HEK293 (cell line): ENCODE measurements around the gene DCAF8L1.
"Not testable (repeated sequence)": the region's sequence is repeated elsewhere in the genome, so short reads cannot be mapped to it uniquely, and the experiment has no call there.

Source experiments
- SP2 ChIP-seq: fragments of 450-650 bp; formaldehyde crosslinking; IDR thresholded peaks from 2 replicates; pipeline ENCODE4 v1.5.1; 2016; ENCODE audit warnings: missing biosample characterization, missing genetic modification characterization
- TCF7L2 ChIP-seq: IDR thresholded peaks from 2 replicates; pipeline ENCODE4 v1.6.1; 2011; ENCODE audit warnings: low read depth, mild to moderate bottlenecking, inconsistent platforms, low read length, moderate library complexity, borderline replicate concordance
- ZNF2 ChIP-seq: fragments of 450-650 bp; formaldehyde crosslinking; IDR thresholded peaks from 2 replicates; pipeline ENCODE4 v1.5.1; 2016; ENCODE audit warnings: missing biosample characterization, missing genetic modification characterization
- ZNF521 ChIP-seq: fragments of 450-650 bp; formaldehyde crosslinking; IDR thresholded peaks from 2 replicates; pipeline ENCODE4 v1.5.1; 2017; ENCODE audit warnings: missing biosample characterization, mild to moderate bottlenecking, missing genetic modification characterization
- ZNF555 ChIP-seq: fragments of 450-650 bp; formaldehyde crosslinking; conservative IDR thresholded peaks from 2 replicates; pipeline ENCODE4 v1.5.1; 2017; ENCODE audit warnings: missing biosample characterization, mild to moderate bottlenecking, missing genetic modification characterization, inconsistent platforms
- ZNF596 ChIP-seq: fragments of 450-650 bp; IDR thresholded peaks from 2 replicates; pipeline ENCODE4 v1.5.0; 2018; ENCODE audit warnings: missing biosample characterization, mild to moderate bottlenecking, missing genetic modification characterization, moderate library complexity
- TF ChIP-seq, protein P1 (sequence below): fragments of 450-650 bp; formaldehyde crosslinking; IDR thresholded peaks from 2 replicates; pipeline ENCODE4 v1.5.1; 2016; ENCODE audit warnings: missing biosample characterization, missing genetic modification characterization
- TF ChIP-seq, protein P2 (sequence below): fragments of 450-650 bp; formaldehyde crosslinking; IDR thresholded peaks from 2 replicates; pipeline ENCODE4 v1.5.1; 2016; ENCODE audit warnings: missing biosample characterization, missing genetic modification characterization
- TF ChIP-seq, protein P3 (sequence below): fragments of 450-650 bp; formaldehyde crosslinking; IDR thresholded peaks from 2 replicates; pipeline ENCODE4 v1.5.1; 2016; ENCODE audit warnings: missing biosample characterization, missing genetic modification characterization

- TF ChIP-seq ZNF555 (tag by site-specific recombination); SP2 (tag by site-specific recombination); ZNF596 (tag by site-specific recombination); ZNF2 (tag by site-specific recombination); TCF7L2; ZNF521 (tag by site-specific recombination): not testable (repeated sequence)
- TF ChIP-seq, protein P1, sequence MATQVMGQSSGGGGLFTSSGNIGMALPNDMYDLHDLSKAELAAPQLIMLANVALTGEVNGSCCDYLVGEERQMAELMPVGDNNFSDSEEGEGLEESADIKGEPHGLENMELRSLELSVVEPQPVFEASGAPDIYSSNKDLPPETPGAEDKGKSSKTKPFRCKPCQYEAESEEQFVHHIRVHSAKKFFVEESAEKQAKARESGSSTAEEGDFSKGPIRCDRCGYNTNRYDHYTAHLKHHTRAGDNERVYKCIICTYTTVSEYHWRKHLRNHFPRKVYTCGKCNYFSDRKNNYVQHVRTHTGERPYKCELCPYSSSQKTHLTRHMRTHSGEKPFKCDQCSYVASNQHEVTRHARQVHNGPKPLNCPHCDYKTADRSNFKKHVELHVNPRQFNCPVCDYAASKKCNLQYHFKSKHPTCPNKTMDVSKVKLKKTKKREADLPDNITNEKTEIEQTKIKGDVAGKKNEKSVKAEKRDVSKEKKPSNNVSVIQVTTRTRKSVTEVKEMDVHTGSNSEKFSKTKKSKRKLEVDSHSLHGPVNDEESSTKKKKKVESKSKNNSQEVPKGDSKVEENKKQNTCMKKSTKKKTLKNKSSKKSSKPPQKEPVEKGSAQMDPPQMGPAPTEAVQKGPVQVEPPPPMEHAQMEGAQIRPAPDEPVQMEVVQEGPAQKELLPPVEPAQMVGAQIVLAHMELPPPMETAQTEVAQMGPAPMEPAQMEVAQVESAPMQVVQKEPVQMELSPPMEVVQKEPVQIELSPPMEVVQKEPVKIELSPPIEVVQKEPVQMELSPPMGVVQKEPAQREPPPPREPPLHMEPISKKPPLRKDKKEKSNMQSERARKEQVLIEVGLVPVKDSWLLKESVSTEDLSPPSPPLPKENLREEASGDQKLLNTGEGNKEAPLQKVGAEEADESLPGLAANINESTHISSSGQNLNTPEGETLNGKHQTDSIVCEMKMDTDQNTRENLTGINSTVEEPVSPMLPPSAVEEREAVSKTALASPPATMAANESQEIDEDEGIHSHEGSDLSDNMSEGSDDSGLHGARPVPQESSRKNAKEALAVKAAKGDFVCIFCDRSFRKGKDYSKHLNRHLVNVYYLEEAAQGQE (tag by site-specific recombination): not testable (repeated sequence)
- TF ChIP-seq, protein P2, sequence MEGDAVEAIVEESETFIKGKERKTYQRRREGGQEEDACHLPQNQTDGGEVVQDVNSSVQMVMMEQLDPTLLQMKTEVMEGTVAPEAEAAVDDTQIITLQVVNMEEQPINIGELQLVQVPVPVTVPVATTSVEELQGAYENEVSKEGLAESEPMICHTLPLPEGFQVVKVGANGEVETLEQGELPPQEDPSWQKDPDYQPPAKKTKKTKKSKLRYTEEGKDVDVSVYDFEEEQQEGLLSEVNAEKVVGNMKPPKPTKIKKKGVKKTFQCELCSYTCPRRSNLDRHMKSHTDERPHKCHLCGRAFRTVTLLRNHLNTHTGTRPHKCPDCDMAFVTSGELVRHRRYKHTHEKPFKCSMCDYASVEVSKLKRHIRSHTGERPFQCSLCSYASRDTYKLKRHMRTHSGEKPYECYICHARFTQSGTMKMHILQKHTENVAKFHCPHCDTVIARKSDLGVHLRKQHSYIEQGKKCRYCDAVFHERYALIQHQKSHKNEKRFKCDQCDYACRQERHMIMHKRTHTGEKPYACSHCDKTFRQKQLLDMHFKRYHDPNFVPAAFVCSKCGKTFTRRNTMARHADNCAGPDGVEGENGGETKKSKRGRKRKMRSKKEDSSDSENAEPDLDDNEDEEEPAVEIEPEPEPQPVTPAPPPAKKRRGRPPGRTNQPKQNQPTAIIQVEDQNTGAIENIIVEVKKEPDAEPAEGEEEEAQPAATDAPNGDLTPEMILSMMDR (tag by site-specific recombination): not testable (repeated sequence)
- TF ChIP-seq, protein P3, sequence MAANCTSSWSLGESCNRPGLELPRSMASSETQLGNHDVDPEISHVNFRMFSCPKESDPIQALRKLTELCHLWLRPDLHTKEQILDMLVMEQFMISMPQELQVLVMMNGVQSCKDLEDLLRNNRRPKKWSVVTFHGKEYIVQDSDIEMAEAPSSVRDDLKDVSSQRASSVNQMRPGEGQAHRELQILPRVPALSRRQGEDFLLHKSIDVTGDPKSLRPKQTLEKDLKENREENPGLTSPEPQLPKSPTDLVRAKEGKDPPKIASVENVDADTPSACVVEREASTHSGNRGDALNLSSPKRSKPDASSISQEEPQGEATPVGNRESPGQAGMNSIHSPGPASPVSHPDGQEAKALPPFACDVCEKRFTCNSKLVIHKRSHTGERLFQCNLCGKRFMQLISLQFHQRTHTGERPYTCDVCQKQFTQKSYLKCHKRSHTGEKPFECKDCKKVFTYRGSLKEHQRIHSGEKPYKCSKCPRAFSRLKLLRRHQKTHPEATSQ (tag by site-specific recombination): not testable (repeated sequence)
Observed at GRCh38 chrX:27960410-27960809, 20.8 kb downstream of the DCAF8L1 start.
